Stimulated activated CD4-positive, alpha-beta T cell treated with anti-CD3 and anti-CD28 coated beads, Interleukin-12 subunit alpha, Interleukin-12 subunit beta, amount 100 ng/mL, for 48 hours (primary cell): ENCODE data around the gene BICC1.

ENCODE experiments used
- DNase-seq, 3 donors: peaks; one replicate each; pipeline ENCODE4 v3.0.0-alpha.2; 2020; ENCODE audit warnings: low read depth in 2 of 3, low spot score in 1 of 3

Gene BICC1

GRCh38 chr10:58512491-58513187 is at the start of gene BICC1:
TSS of gene BICC1 (plus strand) at chr10:58512872. CDS start at chr10:58513144, 272 bp downstream.
- no peak for DNase-seq

GRCh38 chr10:58464956-58465355 is 47.7 kb upstream of the BICC1 start:
- DNase-seq = no peak

GRCh38 chr10:58465629-58466028 is 47.0 kb upstream of the BICC1 start:
- DNase-seq = no peak

- DNase-seq = no peak
Measured at GRCh38 chr10:58467931-58468635, 44.6 kb upstream of the BICC1 start.

- DNase-seq = no peak
Measured at GRCh38 chr10:58473976-58474375, 38.7 kb upstream of the BICC1 start.

- DNase-seq = no peak
Measured at GRCh38 chr10:58475322-58476277, 37.1 kb upstream of the BICC1 start.

GRCh38 chr10:58477122-58477521 is 35.5 kb upstream of the BICC1 start:
- DNase-seq = no peak

GRCh38 chr10:58477902-58478301 is 34.8 kb upstream of the BICC1 start:
- DNase-seq = no peak

- no peak for DNase-seq
Measured at GRCh38 chr10:58479045-58479444, 33.6 kb upstream of the BICC1 start.

- no peak for DNase-seq
Measured at GRCh38 chr10:58480321-58480720, 32.4 kb upstream of the BICC1 start.

GRCh38 chr10:58481569-58482109 is 31.0 kb upstream of the BICC1 start:
- no peak for DNase-seq

- DNase-seq = no peak
Measured at GRCh38 chr10:58486821-58487220, 25.9 kb upstream of the BICC1 start.

- DNase-seq = no peak
Measured at GRCh38 chr10:58488921-58489320, 23.8 kb upstream of the BICC1 start.

- DNase-seq = no peak
Measured at GRCh38 chr10:58502956-58503355, 9.7 kb upstream of the BICC1 start.

- no peak for DNase-seq
Measured at GRCh38 chr10:58508316-58508715, 4.4 kb upstream of the BICC1 start.

- no peak for DNase-seq
Measured at GRCh38 chr10:58511765-58512490, 744 bp upstream of the BICC1 start.

GRCh38 chr10:58513188-58514110 is 777 bp downstream of the BICC1 start:
- no peak for DNase-seq

- no peak for DNase-seq
Measured at GRCh38 chr10:58514111-58514770, 1.6 kb downstream of the BICC1 start.

- no peak for DNase-seq
Measured at GRCh38 chr10:58515291-58515941, 2.7 kb downstream of the BICC1 start.
